Subcutaneous adipose tissue (tissue), 4 donors: ENCODE measurements around the gene LGI2. TPM values are rescaled to one million over a fixed set of nuclear protein-coding genes. Genes with fewer than 3 reads are reported as not detected.

ENCODE experiments used
- CTCF ChIP-seq: fragments of 450-650 bp; IDR thresholded peaks from one replicate; pipeline ENCODE4 v1.5.1; 2016; ENCODE audit warnings: low read depth, mild to moderate bottlenecking, control low read depth, antibody characterized with exemption, moderate library complexity
- total RNA-seq, 4 donors: library from RNA; depleted of rRNA; stranded (reverse); fragments of >200 nt; gene quantifications; one replicate each; pipeline ENCODE4 v1.1.0, GENCODE V29; 2016

LGI2 gene
- total RNA-seq, 4 donors from 2014 or later, result 1.7 to 4.4 (median 4.4) TPM

DNA sequence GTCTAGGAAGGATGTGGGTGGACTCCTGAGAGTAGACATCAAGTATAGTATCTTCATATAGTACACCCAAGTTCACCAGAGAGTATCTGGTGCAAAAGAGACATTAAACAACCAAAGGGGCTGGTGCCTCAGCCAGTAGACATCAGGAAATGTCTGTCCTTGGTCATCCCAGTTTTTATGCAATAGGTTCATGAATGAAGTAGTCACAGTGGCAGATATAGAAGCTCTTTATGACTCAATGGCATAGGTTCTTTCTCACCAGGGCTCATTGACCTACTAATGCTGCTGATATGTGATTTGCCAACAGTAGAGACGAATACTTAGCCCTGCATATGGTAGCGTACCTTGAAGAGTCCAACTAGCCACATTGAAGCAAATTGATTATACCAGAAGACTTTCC, 72.9 kb downstream of the LGI2 start:
- TF ChIP-seq CTCF, result no peak

GRCh38 chr4:24956763-24957162, 74.0 kb downstream of the LGI2 start:
- no peak for TF ChIP-seq CTCF

DNA sequence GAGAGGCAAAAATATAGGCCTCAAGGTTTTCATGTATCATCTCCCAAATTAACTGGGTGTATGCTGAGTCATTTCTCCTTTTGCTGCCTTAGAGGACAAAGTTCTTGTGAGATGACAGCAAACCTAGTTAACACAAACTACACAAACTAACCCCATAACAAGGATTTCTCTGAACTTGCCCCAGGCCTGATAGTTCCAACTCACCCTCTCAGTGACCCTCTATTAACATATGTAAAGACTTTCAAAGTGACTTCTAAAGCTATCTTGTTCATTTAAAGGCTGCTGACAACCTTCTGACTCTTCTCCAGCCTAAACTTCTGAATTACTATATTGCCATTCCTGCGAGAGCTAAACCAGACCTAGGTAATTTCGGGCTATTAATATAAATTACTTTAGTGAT, 74.7 kb downstream of the LGI2 start:
- no peak for TF ChIP-seq CTCF

- no peak for TF ChIP-seq CTCF
Measured at GRCh38 chr4:24952667-24953066, 78.1 kb downstream of the LGI2 start.

GRCh38 chr4:24949970-24950369, 80.8 kb downstream of the LGI2 start:
- TF ChIP-seq CTCF, result no peak

Other genes starting within 250 kb of the LGI2 start
- gene SOD3, start 235.4 kb downstream of the LGI2 start, total RNA-seq, result 100 to 1,000 TPM in 3 of 4 donors, 10 to 100 TPM in 1; 86.4 to 211 (median 137) TPM
- 10 to 100 TPM; 15.5 to 20.3 (median 18.0) TPM for gene CCDC149, start 117.9 kb downstream of the LGI2 start, total RNA-seq
- 10 to 100 TPM; 10.9 to 14.7 (median 11.7) TPM for gene SEPSECS, start 129.5 kb upstream of the LGI2 start, total RNA-seq
- gene PI4K2B, start 203.1 kb upstream of the LGI2 start, total RNA-seq, result 10 to 100 TPM; 11.7 to 28.6 (median 17.2) TPM